Activated naive CD4-positive, alpha-beta T cell treated with anti-CD3 and anti-CD28 coated beads, Interleukin-2, amount 50 U/mL, for 16 hours (primary cell): ENCODE results near the gene MRPL17.

Experiments used
- DNase-seq: peaks from one replicate; pipeline ENCODE4 v3.0.0-alpha.2; 2020

MRPL17 gene

GRCh38 chr11:6681949-6682348, 1.2 kb downstream of the MRPL17 start:
- DNase-seq = no peak

- no peak for DNase-seq
Measured at GRCh38 chr11:6681505-6681904, 1.6 kb downstream of the MRPL17 start.

- no peak for DNase-seq
Measured at GRCh38 chr11:6677018-6677417, 6.1 kb downstream of the MRPL17 start.

GRCh38 chr11:6674862-6675261, 8.3 kb downstream of the MRPL17 start:
- no peak for DNase-seq

- no peak for DNase-seq
Measured at GRCh38 chr11:6674219-6674597, 8.9 kb downstream of the MRPL17 start.

GRCh38 chr11:6673523-6674218, 9.5 kb downstream of the MRPL17 start:
- no peak for DNase-seq

GRCh38 chr11:6671991-6672390, 11.1 kb downstream of the MRPL17 start:
- no peak for DNase-seq

GRCh38 chr11:6670202-6670830, 12.8 kb downstream of the MRPL17 start:
- DNase-seq = no peak

GRCh38 chr11:6667733-6668374, 15.3 kb downstream of the MRPL17 start:
- no peak for DNase-seq

GRCh38 chr11:6666302-6667183, 16.6 kb downstream of the MRPL17 start:
- DNase-seq = peak; percentile 18

GRCh38 chr11:6664551-6664950, 18.6 kb downstream of the MRPL17 start:
- DNase-seq = no peak

- no peak for DNase-seq
Measured at GRCh38 chr11:6663794-6664469, 19.2 kb downstream of the MRPL17 start.

GRCh38 chr11:6660712-6661111, 22.4 kb downstream of the MRPL17 start:
- no peak for DNase-seq

- no peak for DNase-seq
Measured at GRCh38 chr11:6658647-6659046, 24.5 kb downstream of the MRPL17 start.

GRCh38 chr11:6657346-6657745, 25.8 kb downstream of the MRPL17 start:
- DNase-seq = no peak

GRCh38 chr11:6656936-6657335, 26.2 kb downstream of the MRPL17 start:
- no peak for DNase-seq

GRCh38 chr11:6656584-6656915, 26.6 kb downstream of the MRPL17 start:
- no peak for DNase-seq

- DNase-seq = no peak
Measured at GRCh38 chr11:6655790-6656583, 27.2 kb downstream of the MRPL17 start, which contains the start of gene DCHS1. DCHS1 (minus strand) TSS chr11:6655809; CDS start chr11:6641613, 14,196 bp downstream.

GRCh38 chr11:6655020-6655789, 27.9 kb downstream of the MRPL17 start:
- peak; percentile 47 for DNase-seq

GRCh38 chr11:6654281-6655019, 28.7 kb downstream of the MRPL17 start:
- DNase-seq = no peak
